ENCODE data around the gene CHCHD6.

Gene CHCHD6

GRCh38 chr3:127003601-127004280 lies 299.7 kb downstream of the CHCHD6 start:
- TF ChIP-seq FOXP2 (optimal IDR thresholded peaks at IDR 0.05; ENCODE audit: borderline replicate concordance, extremely low read depth, extremely low read length, insufficient read depth) (no peak), TAF1 (IDR thresholded peaks at IDR 0.05; ENCODE audit: borderline replicate concordance, insufficient read depth, low read length) (no peak), REST (IDR thresholded peaks at IDR 0.05; ENCODE audit: insufficient read depth in 1 of 2, low read depth in 2 of 2, low read length in 2 of 2) (no peak), SIN3A (IDR thresholded peaks at IDR 0.05; ENCODE audit: borderline replicate concordance, insufficient read depth, low read length) (no peak), POLR2AphosphoS5 (IDR thresholded peaks at IDR 0.05; ENCODE audit: low read depth, low read length) (no peak)

- TF ChIP-seq TAF1 (IDR thresholded peaks at IDR 0.05; ENCODE audit: borderline replicate concordance, insufficient read depth, low read length) (no peak), POLR2AphosphoS5 (IDR thresholded peaks at IDR 0.05; ENCODE audit: low read depth, low read length) (no peak), FOXP2 (optimal IDR thresholded peaks at IDR 0.05; ENCODE audit: borderline replicate concordance, extremely low read depth, extremely low read length, insufficient read depth) (no peak), REST (IDR thresholded peaks at IDR 0.05; ENCODE audit: insufficient read depth in 1 of 2, low read depth in 2 of 2, low read length in 2 of 2) (no peak), SIN3A (IDR thresholded peaks at IDR 0.05; ENCODE audit: borderline replicate concordance, insufficient read depth, low read length) (no peak)
These were observed 300.8 kb downstream of the CHCHD6 start for GRCh38 chr3:127004641-127005397.

- no peak for TF ChIP-seq TAF1 (IDR thresholded peaks at IDR 0.05; ENCODE audit: borderline replicate concordance, insufficient read depth, low read length)
- TF ChIP-seq POLR2AphosphoS5 (IDR thresholded peaks at IDR 0.05; ENCODE audit: low read depth, low read length) = no peak
- no peak for TF ChIP-seq FOXP2 (optimal IDR thresholded peaks at IDR 0.05; ENCODE audit: borderline replicate concordance, extremely low read depth, extremely low read length, insufficient read depth)
- no peak for TF ChIP-seq SIN3A (IDR thresholded peaks at IDR 0.05; ENCODE audit: borderline replicate concordance, insufficient read depth, low read length)
- TF ChIP-seq REST (IDR thresholded peaks at IDR 0.05; ENCODE audit: insufficient read depth in 1 of 2, low read depth in 2 of 2, low read length in 2 of 2) = no peak
These were observed 301.9 kb downstream of the CHCHD6 start for GRCh38 chr3:127005864-127006500.

- no peak for TF ChIP-seq POLR2AphosphoS5 (IDR thresholded peaks at IDR 0.05; ENCODE audit: low read depth, low read length)
- no peak for TF ChIP-seq TAF1 (IDR thresholded peaks at IDR 0.05; ENCODE audit: borderline replicate concordance, insufficient read depth, low read length)
- TF ChIP-seq FOXP2 (optimal IDR thresholded peaks at IDR 0.05; ENCODE audit: borderline replicate concordance, extremely low read depth, extremely low read length, insufficient read depth) = no peak
- TF ChIP-seq REST (IDR thresholded peaks at IDR 0.05; ENCODE audit: insufficient read depth in 1 of 2, low read depth in 2 of 2, low read length in 2 of 2) = no peak
- TF ChIP-seq SIN3A (IDR thresholded peaks at IDR 0.05; ENCODE audit: borderline replicate concordance, insufficient read depth, low read length) = no peak
These were observed 302.9 kb downstream of the CHCHD6 start for GRCh38 chr3:127006781-127007436.
